GM13977 (cell line): ENCODE measurements around the gene MAX.

ENCODE experiments used
- DNase-seq: peaks from one replicate; pipeline ENCODE4 v3.0.0; 2012; ENCODE audit warnings: low spot score
- CTCF ChIP-seq: IDR thresholded peaks from 2 replicates; pipeline ENCODE4 v1.5.1; 2012; ENCODE audit warnings: mild to moderate bottlenecking, control low read depth; ENCODE audit not compliant: insufficient read depth; ENCODE audit errors: extremely low read depth, missing control alignments
- in situ Hi-C: fragments of 300-500 bp; cut with MboI; formaldehyde crosslinking; loops from one replicate; pipeline ENCODE4 v1.12.0; 2022; ENCODE audit warnings: low sequenced_read_pairs, low pct_unique_long_range_greater_than_20kb, mixed read lengths, inconsistent platforms; ENCODE audit not compliant: unreplicated experiment

Gene MAX

GRCh38 chr14:65065719-65066118, 36.6 kb downstream of the MAX start:
- in situ Hi-C loops: no loop called here
- no peak for TF ChIP-seq CTCF
- DNase-seq: no peak

- no peak for DNase-seq
- in situ Hi-C loops: no loop called here
- no peak for TF ChIP-seq CTCF
Observed at GRCh38 chr14:65062096-65063075, 39.9 kb downstream of the MAX start.

- no peak for TF ChIP-seq CTCF
- in situ Hi-C loops: no loop called here
Observed at GRCh38 chr14:65057695-65058094, 44.6 kb downstream of the MAX start.

GRCh38 chr14:65054471-65055085, 47.7 kb downstream of the MAX start:
- DNase-seq: no peak
- in situ Hi-C loops: no loop called here
- TF ChIP-seq CTCF: no peak

More at GRCh38 chr14:65057695-65058094, 44.6 kb downstream of the MAX start:
- DNase-seq: no peak

GRCh38 chr14:65053466-65053865, 48.9 kb downstream of the MAX start:
- in situ Hi-C loops: no loop called here

GRCh38 chr14:65052832-65053231, 49.5 kb downstream of the MAX start:
- no peak for TF ChIP-seq CTCF
- DNase-seq: no peak
- in situ Hi-C loops: no loop called here

More at GRCh38 chr14:65053466-65053865, 48.9 kb downstream of the MAX start:
- DNase-seq: no peak
- TF ChIP-seq CTCF: no peak
